ENCODE data around the gene RCHY1. TPM values are rescaled to one million over a fixed set of nuclear protein-coding genes. Genes with fewer than 3 reads are reported as not detected.
A peak's percentile ranks its signal among the peaks of the same experiment; 100 is the strongest.

The RCHY1 gene
- total and polyA plus RNA-seq, 2 donors (not counting 1 experiment from before 2014, with no cell fraction given): 34.5 to 49.3 TPM

DNA sequence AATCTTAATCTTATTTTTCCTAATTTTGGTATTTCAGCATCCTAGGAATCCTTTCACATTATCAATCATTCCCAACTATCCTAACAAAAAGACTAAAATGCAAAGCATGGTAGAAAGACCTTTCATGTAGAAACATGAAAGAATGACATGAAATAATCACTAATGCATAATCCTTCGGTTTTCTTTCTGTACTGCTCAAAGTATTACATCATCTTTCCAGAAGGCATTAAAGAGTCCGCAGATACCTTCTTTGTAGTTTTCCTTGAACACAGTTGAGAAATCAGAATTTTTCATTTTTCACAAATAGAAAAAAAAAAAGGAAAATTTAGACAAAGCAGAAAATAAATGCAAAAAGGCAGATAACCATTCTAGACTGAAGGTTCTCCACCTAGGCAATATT, 11.5 kb downstream of the RCHY1 start:
- H3K79me2 ChIP-seq (ENCODE audit: control insufficient read depth, insufficient read depth, low read length): peaks cover 2% of the 10 kb centered on the region
- no peak for DNase-seq (ENCODE audit: low read depth in 2 of 2)
- peaks cover 2% of the 10 kb centered on the region for H3K36me3 ChIP-seq (ENCODE audit: control insufficient read depth, insufficient read depth, low read length)
- H3K9me3 ChIP-seq (ENCODE audit: control insufficient read depth, insufficient read depth, low read depth, low read length): no peaks in the 10 kb centered on the region
- TF ChIP-seq EZH2 (IDR thresholded peaks at IDR 0.05; ENCODE audit: low read length, missing control alignments): no peak
- TF ChIP-seq, protein P1, sequence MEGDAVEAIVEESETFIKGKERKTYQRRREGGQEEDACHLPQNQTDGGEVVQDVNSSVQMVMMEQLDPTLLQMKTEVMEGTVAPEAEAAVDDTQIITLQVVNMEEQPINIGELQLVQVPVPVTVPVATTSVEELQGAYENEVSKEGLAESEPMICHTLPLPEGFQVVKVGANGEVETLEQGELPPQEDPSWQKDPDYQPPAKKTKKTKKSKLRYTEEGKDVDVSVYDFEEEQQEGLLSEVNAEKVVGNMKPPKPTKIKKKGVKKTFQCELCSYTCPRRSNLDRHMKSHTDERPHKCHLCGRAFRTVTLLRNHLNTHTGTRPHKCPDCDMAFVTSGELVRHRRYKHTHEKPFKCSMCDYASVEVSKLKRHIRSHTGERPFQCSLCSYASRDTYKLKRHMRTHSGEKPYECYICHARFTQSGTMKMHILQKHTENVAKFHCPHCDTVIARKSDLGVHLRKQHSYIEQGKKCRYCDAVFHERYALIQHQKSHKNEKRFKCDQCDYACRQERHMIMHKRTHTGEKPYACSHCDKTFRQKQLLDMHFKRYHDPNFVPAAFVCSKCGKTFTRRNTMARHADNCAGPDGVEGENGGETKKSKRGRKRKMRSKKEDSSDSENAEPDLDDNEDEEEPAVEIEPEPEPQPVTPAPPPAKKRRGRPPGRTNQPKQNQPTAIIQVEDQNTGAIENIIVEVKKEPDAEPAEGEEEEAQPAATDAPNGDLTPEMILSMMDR (conservative IDR thresholded peaks at IDR 0.05 in 1 of 2, IDR thresholded peaks at IDR 0.05 in 1 of 2; ENCODE audit: low read depth in 1 of 2, low read length in 2 of 2): no peak
- no peak overlapping the region for H3K9ac ChIP-seq (ENCODE audit: insufficient read depth, low read length)
- no peak overlapping the region for H3K27ac ChIP-seq (ENCODE audit: insufficient read depth, low read length)
- no peaks in the 10 kb centered on the region for H3K4me1 ChIP-seq (ENCODE audit: control insufficient read depth, extremely low read depth, insufficient read depth, low read length)
- no peaks in the 10 kb centered on the region for H4K20me1 ChIP-seq (ENCODE audit: control insufficient read depth, extremely low read depth, insufficient read depth, low read length)
- no peak overlapping the region for H3K4me2 ChIP-seq (ENCODE audit: extremely low read depth, insufficient read depth, low read length)
- no peak overlapping the region for H2AFZ ChIP-seq (ENCODE audit: low read length)
- H3K27me3 ChIP-seq (ENCODE audit: control insufficient read depth, insufficient read depth, low read length): no peaks in the 10 kb centered on the region
- H3K4me3 ChIP-seq (replicated peaks in 1 of 4; ENCODE audit: control extremely low read depth in 1 of 4, insufficient read depth in 1 of 4, low read depth in 3 of 4, low read length in 4 of 4): no peak overlapping the region

DNA sequence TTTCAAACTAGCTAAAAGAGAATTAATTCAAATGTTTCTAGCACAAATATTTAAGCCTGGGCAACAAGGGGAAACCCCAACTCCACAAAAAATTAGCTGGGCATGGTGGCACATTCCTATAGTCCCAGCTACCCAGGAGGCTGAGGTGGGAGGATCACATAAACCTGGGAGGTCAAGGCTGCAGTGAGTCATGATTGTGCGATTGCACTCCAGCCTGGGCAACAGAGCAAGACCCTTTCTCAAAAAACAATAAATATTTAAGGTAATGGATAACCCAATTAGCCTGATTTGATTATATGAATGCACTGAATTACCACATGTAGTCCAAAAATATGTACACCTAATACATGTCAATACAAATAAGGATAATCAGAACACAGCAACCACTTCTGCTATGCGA, 14.3 kb downstream of the RCHY1 start:
- Histone ChIP-seq H3K4me2 (ENCODE audit: extremely low read depth, insufficient read depth, low read length) (no peak overlapping the region), H3K9me3 (ENCODE audit: control insufficient read depth, insufficient read depth, low read depth, low read length) (no peaks in the 10 kb centered on the region), H3K79me2 (ENCODE audit: control insufficient read depth, insufficient read depth, low read length) (peaks cover 3% of the 10 kb centered on the region), H2AFZ (ENCODE audit: low read length) (no peak overlapping the region), H3K9ac (ENCODE audit: insufficient read depth, low read length) (no peak overlapping the region), H3K4me1 (ENCODE audit: control insufficient read depth, extremely low read depth, insufficient read depth, low read length) (no peaks in the 10 kb centered on the region), H3K27ac (ENCODE audit: insufficient read depth, low read length) (no peak overlapping the region), H3K36me3 (ENCODE audit: control insufficient read depth, insufficient read depth, low read length) (no peaks in the 10 kb centered on the region), H3K27me3 (ENCODE audit: control insufficient read depth, insufficient read depth, low read length) (no peaks in the 10 kb centered on the region), H4K20me1 (ENCODE audit: control insufficient read depth, extremely low read depth, insufficient read depth, low read length) (no peaks in the 10 kb centered on the region), H3K4me3 (replicated peaks in 1 of 4; ENCODE audit: control extremely low read depth in 1 of 4, insufficient read depth in 1 of 4, low read depth in 3 of 4, low read length in 4 of 4) (no peak overlapping the region)
- TF ChIP-seq EZH2 (IDR thresholded peaks at IDR 0.05; ENCODE audit: low read length, missing control alignments): no peak
- TF ChIP-seq, protein P1 (conservative IDR thresholded peaks at IDR 0.05 in 1 of 2, IDR thresholded peaks at IDR 0.05 in 1 of 2; ENCODE audit: low read depth in 1 of 2, low read length in 2 of 2): no peak
- DNase-seq (ENCODE audit: low read depth in 2 of 2): no peak

DNA sequence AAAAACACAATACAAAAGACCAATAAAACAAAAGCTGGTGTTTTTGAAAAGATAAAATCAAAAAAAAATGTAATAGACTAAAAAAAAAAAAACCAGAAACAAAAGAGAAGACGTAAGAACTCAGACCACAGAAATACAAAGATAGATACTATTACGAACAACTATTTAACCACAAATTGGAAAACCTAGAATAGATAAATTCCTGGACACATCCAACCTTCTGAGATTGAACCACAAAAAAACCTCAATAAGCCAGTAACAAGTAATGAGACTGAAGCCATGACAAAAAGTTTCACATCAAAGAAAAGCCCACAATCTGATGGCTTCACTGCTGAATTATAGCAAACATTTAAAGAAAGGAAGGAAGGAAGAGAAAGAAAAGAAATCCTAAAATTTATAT, 16.2 kb downstream of the RCHY1 start:
- H2AFZ ChIP-seq (ENCODE audit: low read length): no peak overlapping the region
- TF ChIP-seq, protein P1 (conservative IDR thresholded peaks at IDR 0.05 in 1 of 2, IDR thresholded peaks at IDR 0.05 in 1 of 2; ENCODE audit: low read depth in 1 of 2, low read length in 2 of 2): no peak
- no peak for TF ChIP-seq EZH2 (IDR thresholded peaks at IDR 0.05; ENCODE audit: low read length, missing control alignments)
- no peaks in the 10 kb centered on the region for H4K20me1 ChIP-seq (ENCODE audit: control insufficient read depth, extremely low read depth, insufficient read depth, low read length)
- H3K4me1 ChIP-seq (ENCODE audit: control insufficient read depth, extremely low read depth, insufficient read depth, low read length): no peaks in the 10 kb centered on the region
- no peak overlapping the region for H3K27ac ChIP-seq (ENCODE audit: insufficient read depth, low read length)
- H3K9me3 ChIP-seq (ENCODE audit: control insufficient read depth, insufficient read depth, low read depth, low read length): no peaks in the 10 kb centered on the region
- no peaks in the 10 kb centered on the region for H3K27me3 ChIP-seq (ENCODE audit: control insufficient read depth, insufficient read depth, low read length)
- H3K4me2 ChIP-seq (ENCODE audit: extremely low read depth, insufficient read depth, low read length): no peak overlapping the region
- no peak overlapping the region for H3K9ac ChIP-seq (ENCODE audit: insufficient read depth, low read length)
- peak in 1 of 2 donors; percentile 70 for DNase-seq (ENCODE audit: low read depth in 2 of 2)
- H3K79me2 ChIP-seq (ENCODE audit: control insufficient read depth, insufficient read depth, low read length): peaks cover 3% of the 10 kb centered on the region
- no peak overlapping the region for H3K4me3 ChIP-seq (replicated peaks in 1 of 4; ENCODE audit: control extremely low read depth in 1 of 4, insufficient read depth in 1 of 4, low read depth in 3 of 4, low read length in 4 of 4)
- no peaks in the 10 kb centered on the region for H3K36me3 ChIP-seq (ENCODE audit: control insufficient read depth, insufficient read depth, low read length)
